Heart right ventricle (tissue), 16 donors: ENCODE data around the gene IPCEF1. TPM values are rescaled to one million over a fixed set of nuclear protein-coding genes. Genes with fewer than 3 reads are reported as not detected.
"Not testable (repeated sequence)": the region's sequence is repeated elsewhere in the genome, so short reads cannot be mapped to it uniquely, and the experiment has no call there.

Experiments used
- ATAC-seq, 8 donors: fragments of 200-7000 bp; cut with Tn5 transposase; one replicate each; pipeline ENCODE4 v1.9.1; 2020; ENCODE audit warnings: mild to moderate bottlenecking in 8 of 8, moderate library complexity in 8 of 8, moderate number of reproducible peaks in 1 of 8
- DNase-seq, 2 donors: peaks; one replicate each; pipeline ENCODE4 v3.0.0-alpha.2; 2020
- H3K27ac ChIP-seq, 10 donors: fragments of 200-600 bp; sonication (generic) in 2 of 10; one replicate each; pipeline versions ENCODE4 v1.5.0 to v1.8.0; 2020 to 2022; ENCODE audit warnings: mild to moderate bottlenecking in 3 of 10
- H3K27me3 ChIP-seq, 7 donors: fragments of 200-600 bp; one replicate each; pipeline ENCODE4 v1.8.0; 2021 to 2022; ENCODE audit warnings: mild to moderate bottlenecking in 2 of 7
- H3K36me3 ChIP-seq, 9 donors: fragments of 200-600 bp; sonication (generic) in 1 of 9; one replicate each; pipeline versions ENCODE4 v1.5.0 to v1.8.0; 2020 to 2022; ENCODE audit warnings: mild to moderate bottlenecking in 2 of 9
- H3K4me1 ChIP-seq, 9 donors: fragments of 200-600 bp; sonication (generic) in 1 of 9; one replicate each; pipeline versions ENCODE4 v1.5.0 to v1.8.0; 2020 to 2022; ENCODE audit warnings: mild to moderate bottlenecking in 4 of 9
- H3K4me3 ChIP-seq, 10 donors: fragments of 200-600 bp; sonication (generic) in 2 of 10; one replicate each; pipeline versions ENCODE4 v1.5.0 to v1.8.0; 2020 to 2022; ENCODE audit warnings: mild to moderate bottlenecking in 7 of 10, moderate library complexity in 2 of 10
- H3K9me3 ChIP-seq, 11 donors: fragments of 200-600 bp in 10 of 11; sonication (generic) in 2 of 11; one replicate each; pipeline versions ENCODE4 v1.5.0 to v1.8.0; 2013 to 2022; ENCODE audit warnings: mild to moderate bottlenecking in 2 of 11, control low read depth in 1 of 11, moderate library complexity in 1 of 11
- WGBS, 2 donors: extraction: QIAGEN DNeasy Blood & Tissue Kit; methylation state at CpG; one replicate each; pipeline ENCODE4 v1.1.7; 2013; ENCODE audit warnings: inconsistent platforms in 1 of 2; 5-methylcytosine and 5-hydroxymethylcytosine counted together
- intact Hi-C, 10 donors: fragments of 100-400 bp; cut with DNase I; formaldehyde crosslinking; loops; one replicate each; pipeline versions ENCODE4 v1.11.1 to v1.14.2; 2022
- polyA plus RNA-seq, 2 donors: library from polyadenylated mRNA; stranded (reverse); fragments of 200-250 nt; gene quantifications; one replicate each; pipeline ENCODE4 v1.2.3, GENCODE V29; 2013
- total RNA-seq, 10 donors: library from RNA; stranded (reverse); fragmentation: NEBNext Ultra II Directional in 3 of 10; extraction: Animal tissue kit (Norgen Biotek cat#: 25700) in 3 of 10; gene quantifications; one replicate each; pipeline versions ENCODE4 v1.2.1 to v1.2.4, GENCODE V29; 2021 to 2023
- TF ChIP-seq, protein P1 (sequence below), 9 donors: fragments of 200-600 bp; sonication (generic) in 2 of 9; IDR thresholded peaks; one replicate each; pipeline versions ENCODE4 v1.5.0 to v1.8.0; 2021 to 2022; ENCODE audit warnings: antibody characterized with exemption in 9 of 9, mild to moderate bottlenecking in 5 of 9, moderate library complexity in 1 of 9
- donor health status: Arrhythmogenic right ventricular cardiomyopathy.
- donor health status: ischemic (EF 13 %, LVEDD 7.1; RV severe dilation, severe dysfunction).
- donor health status: healthy with polysubstance abuse.
- donor health status: DM: no; HTN: yes; CAD: no.
- donor health status: DM: no; HTN: no; CAD: no.
- donor health status: ischemic (EF 25% LVEDD 6.9; RV normal size, moderate dysfunction).
- donor health status: ischemic (EF 25% LVEDD 5.7; RV mildly dilated, moderate dysfunction).
- donor health status: healthy.
- donor health status: DM: yes; HTN: yes; CAD: no.
- donor health status: Ischemic cardiomyopathy.
- donor health status: ischemic (EF 35%, LVEDD 5.7; RV mildly dilated, moderate dysfunction).
- donor health status: nonischemic (EF 11% LVEDD 7.7; RV severe dilation, severe dysfunction).
- donor health status: DM: yes; HTN: yes; CAD: no.
- donor health status: PGD.
- donor health status: ischemic (EF 29% LVEDD 5.4; RV normal size, mild dysfunction).
- donor health status: nonischemic (EF 23%, LVEDD 6.1; RV moderate dilation, normal function).

Gene IPCEF1
- total and polyA plus RNA-seq, 12 donors, result 0.06 to 5.0 (median 1.4) TPM

DNA sequence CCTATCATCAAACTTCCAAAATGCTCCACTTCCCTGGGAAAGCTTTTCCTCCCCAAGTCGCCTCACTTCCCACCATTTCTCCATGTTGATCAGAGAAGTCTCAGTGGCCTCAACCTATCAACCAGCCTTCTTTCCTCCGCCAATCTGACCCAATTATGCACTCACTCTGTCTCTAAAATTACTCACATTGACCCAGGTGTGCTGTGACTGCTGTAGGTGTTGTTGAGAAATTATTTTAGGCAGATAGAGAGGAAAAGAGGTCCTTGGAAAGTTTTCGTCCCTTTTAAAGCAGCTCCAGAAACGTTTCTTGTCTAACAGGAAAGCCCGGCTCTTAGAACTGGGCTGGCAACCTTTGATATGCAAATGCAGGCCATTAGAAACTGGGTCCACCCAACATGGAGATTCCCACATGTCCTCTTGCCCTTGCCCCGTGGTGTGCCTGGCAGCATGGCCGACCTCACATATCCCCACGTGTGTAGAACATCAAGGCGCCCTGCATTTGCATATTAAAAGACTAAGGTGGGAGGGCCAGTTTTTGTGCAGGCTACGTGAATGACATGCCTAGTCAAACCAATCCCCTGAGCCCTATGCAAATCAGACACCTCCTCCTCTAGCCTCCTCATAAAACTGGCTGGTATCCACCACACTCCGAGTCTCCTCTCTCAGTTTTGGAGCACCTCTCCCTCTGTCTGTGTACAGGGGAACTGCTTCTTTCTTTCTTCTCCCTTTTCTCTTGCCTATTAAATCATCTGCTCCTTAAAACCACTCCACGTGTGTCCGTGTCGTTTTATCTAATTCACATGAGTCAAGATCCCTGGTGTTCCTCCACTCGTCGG is 12.9 kb downstream of the IPCEF1 start:
- peak in 1 of 2 donors; percentile 7 for DNase-seq
- Histone ChIP-seq H3K4me3 (peak overlapping the region in 1 of 10 donors; percentile 12), H3K4me1 (peaks cover 0 to 14% (median 0%) of the 10 kb centered on the region in 9 donors), H3K27me3 (no peaks in the 10 kb centered on the region), H3K9me3 (peaks cover 0 to 7% (median 0%) of the 10 kb centered on the region in 11 donors), H3K27ac (no peak overlapping the region), H3K36me3 (no peaks in the 10 kb centered on the region)
- TF ChIP-seq, protein P1, sequence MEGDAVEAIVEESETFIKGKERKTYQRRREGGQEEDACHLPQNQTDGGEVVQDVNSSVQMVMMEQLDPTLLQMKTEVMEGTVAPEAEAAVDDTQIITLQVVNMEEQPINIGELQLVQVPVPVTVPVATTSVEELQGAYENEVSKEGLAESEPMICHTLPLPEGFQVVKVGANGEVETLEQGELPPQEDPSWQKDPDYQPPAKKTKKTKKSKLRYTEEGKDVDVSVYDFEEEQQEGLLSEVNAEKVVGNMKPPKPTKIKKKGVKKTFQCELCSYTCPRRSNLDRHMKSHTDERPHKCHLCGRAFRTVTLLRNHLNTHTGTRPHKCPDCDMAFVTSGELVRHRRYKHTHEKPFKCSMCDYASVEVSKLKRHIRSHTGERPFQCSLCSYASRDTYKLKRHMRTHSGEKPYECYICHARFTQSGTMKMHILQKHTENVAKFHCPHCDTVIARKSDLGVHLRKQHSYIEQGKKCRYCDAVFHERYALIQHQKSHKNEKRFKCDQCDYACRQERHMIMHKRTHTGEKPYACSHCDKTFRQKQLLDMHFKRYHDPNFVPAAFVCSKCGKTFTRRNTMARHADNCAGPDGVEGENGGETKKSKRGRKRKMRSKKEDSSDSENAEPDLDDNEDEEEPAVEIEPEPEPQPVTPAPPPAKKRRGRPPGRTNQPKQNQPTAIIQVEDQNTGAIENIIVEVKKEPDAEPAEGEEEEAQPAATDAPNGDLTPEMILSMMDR (IDR thresholded peaks at IDR 0.05), result peak in 6 of 9 donors; percentile 26 to 37 (median 32)
- WGBS, 2 donors, result 57 to 59% methylated on average over 16 of the region's 16 CpGs
- intact Hi-C loops, result no loop called here
- peak; percentile 59 to 90 (median 78) for ATAC-seq

DNA sequence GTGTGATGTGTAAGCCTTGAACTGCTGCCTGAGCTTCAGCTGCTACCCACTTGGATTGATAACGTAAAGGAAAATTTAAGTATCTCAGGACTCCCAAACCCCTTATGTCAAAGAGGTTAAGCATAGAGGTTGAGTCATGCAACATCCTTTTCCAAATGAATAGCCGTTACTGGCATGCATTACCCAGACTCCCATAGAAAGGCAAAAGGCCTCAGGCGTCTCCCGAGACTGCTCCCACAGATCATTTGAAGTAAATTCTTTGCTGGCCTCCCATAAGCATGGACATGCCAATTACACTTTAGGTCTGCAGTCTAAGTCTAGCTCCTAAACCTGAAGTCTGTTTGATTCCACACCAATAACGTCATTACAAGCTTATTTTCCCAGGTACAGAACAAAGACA is 14.7 kb downstream of the IPCEF1 start:
- ATAC-seq, result no peak
- H3K9me3 ChIP-seq, result peaks cover 0 to 7% (median 0%) of the 10 kb centered on the region in 11 donors
- 70 to 79% methylated on average over 5 of the region's 5 CpGs for WGBS, 2 donors

DNA sequence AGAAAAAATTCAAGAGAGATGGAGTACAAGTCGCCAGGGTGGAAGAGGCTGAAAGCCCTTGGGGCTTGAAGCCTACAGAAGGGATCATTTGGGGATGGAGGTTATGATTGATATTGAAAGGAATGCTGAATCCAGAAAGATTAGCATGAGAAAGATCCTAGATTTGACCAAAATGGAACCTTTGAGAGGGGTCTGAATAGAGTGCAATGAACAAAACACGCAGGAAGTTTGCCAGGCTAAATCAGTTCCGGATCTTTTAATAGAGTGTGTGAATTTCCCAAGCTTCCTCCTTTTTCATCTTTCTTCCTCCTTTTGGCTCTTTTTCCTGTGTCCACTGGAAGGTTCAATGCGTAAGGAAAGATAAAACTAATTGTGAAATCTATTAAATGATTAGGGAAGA is 15.3 kb downstream of the IPCEF1 start:
- H3K27ac ChIP-seq, result no peak overlapping the region
- peaks cover 0 to 4% (median 0%) of the 10 kb centered on the region in 11 donors for H3K9me3 ChIP-seq
- no peaks in the 10 kb centered on the region for H3K27me3 ChIP-seq
- H3K4me3 ChIP-seq, result no peak overlapping the region
- H3K36me3 ChIP-seq, result no peaks in the 10 kb centered on the region
- TF ChIP-seq, protein P1 (IDR thresholded peaks at IDR 0.05), result no peak
- WGBS, 2 donors, result 54 to 60% methylated on average over 4 of the region's 4 CpGs
- DNase-seq (no peak), ATAC-seq (no peak)
- intact Hi-C loops, result no loop called here
- peaks cover 0 to 20% (median 0%) of the 10 kb centered on the region in 9 donors for H3K4me1 ChIP-seq

More for the DNA sequence above, 14.7 kb downstream of the IPCEF1 start:
- Histone ChIP-seq H3K27ac (no peak overlapping the region), H3K4me1 (peaks cover 0 to 20% (median 0%) of the 10 kb centered on the region in 9 donors), H3K27me3 (no peaks in the 10 kb centered on the region), H3K36me3 (no peaks in the 10 kb centered on the region), H3K4me3 (no peak overlapping the region)
- DNase-seq, result no peak
- intact Hi-C loops, result no loop called here
- TF ChIP-seq, protein P1 (IDR thresholded peaks at IDR 0.05), result no peak

DNA sequence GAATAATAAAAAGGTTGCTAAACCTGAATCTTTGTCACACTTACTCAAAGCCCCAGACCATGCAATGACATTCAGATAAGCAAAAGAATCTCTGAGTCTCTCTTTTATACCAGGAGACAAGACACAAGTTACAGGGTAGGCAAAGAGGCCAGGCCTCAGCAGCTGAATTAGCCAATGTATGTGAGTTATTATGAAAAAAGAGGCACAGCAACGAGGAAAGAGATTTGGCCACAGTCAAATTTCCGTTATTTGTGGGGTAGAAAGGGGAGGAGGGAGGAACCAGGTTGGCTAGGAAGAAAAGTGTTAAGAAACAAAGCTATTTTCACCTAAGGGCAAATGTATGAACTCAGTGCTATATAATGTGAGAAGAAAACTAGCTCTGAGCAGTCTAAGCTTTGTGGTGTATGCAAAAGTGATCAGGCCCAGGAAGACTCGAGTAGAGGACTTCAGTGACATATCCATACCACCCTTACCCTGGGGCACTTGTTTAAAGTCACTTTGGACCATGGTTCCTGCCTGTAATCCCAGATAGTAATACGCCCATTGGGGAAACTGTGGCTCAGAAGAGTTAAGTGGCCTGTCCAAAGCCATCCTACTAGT is 19.1 kb downstream of the IPCEF1 start:
- Histone ChIP-seq H3K27ac (no peak overlapping the region), H3K36me3 (no peaks in the 10 kb centered on the region), H3K27me3 (no peaks in the 10 kb centered on the region), H3K4me3 (no peak overlapping the region), H3K9me3 (no peaks in the 10 kb centered on the region), H3K4me1 (peaks cover 0 to 20% (median 0%) of the 10 kb centered on the region in 9 donors)
- DNase-seq, result no peak
- intact Hi-C loops, result no loop called here
- 84 to 89% methylated on average over 4 of the region's 4 CpGs for WGBS, 2 donors
- no peak for ATAC-seq
- TF ChIP-seq, protein P1 (IDR thresholded peaks at IDR 0.05), result no peak

DNA sequence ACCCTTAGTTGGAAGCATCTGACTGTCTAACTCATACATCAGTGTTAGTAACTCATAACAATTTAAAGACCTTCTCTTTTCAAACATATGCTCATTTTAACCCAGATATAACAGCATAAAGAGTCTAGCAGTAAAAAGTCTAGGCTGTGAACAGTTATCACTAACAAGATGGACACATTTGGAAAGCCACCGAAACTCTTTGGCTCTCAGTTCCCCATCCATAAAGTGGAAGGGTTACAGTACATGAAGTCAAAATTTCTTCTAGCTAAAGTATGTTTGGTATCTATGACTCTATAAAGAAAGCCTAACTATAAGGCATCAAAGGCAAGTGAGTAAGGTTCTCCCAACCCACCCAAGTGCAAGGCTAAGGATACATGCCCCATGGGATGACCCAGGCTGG is 22.5 kb downstream of the IPCEF1 start:
- H3K4me1 ChIP-seq, DNase-seq, intact Hi-C loops, H3K9me3 ChIP-seq, H3K4me3 ChIP-seq, H3K27me3 ChIP-seq, ATAC-seq, H3K36me3 ChIP-seq, H3K27ac ChIP-seq: not testable (repeated sequence)
- WGBS, 2 donors, result 94 to 98% methylated on average over 1 of the region's 1 CpG
